MM.1S (cell line): ENCODE results near the gene FBXO44.

ENCODE experiments used
- CTCF ChIP-seq: fragments of 300-600 bp; sonication (generic); IDR thresholded peaks from 2 replicates; pipeline ENCODE4 v1.5.1; 2016; ENCODE audit warnings: antibody characterized with exemption, low read length, mixed read lengths
- EZH2phosphoT487 ChIP-seq: fragments of 300-600 bp; sonication (generic); IDR thresholded peaks from 2 replicates; pipeline ENCODE4 v1.6.1; 2018; ENCODE audit warnings: antibody characterized with exemption, low read length

DNA sequence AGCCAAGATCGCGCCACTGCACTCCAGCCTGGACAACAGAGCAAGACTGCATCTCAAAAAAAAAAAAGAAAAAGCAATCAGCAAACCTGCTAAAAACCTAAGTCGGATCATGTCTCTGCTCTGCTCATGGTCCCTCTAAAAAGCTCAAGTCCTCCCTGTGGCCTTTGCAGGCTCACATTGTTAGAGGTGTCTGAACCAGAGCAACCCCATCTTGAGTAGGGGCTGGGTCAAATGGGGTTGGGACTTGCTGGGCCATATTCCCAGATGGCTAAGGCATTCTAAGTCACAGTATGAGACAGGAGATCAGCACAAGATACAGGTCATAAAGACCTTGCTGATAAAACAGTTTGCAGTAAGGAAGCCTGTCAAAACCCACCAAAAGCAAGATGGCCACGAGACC is 33.8 kb downstream of the FBXO44 start:
- no peak for TF ChIP-seq CTCF
- TF ChIP-seq EZH2phosphoT487, result no peak
